HEK293 (cell line): ENCODE results near the gene VPS35L.

ENCODE experiments used
- BCL6B ChIP-seq: fragments of 450-650 bp; formaldehyde crosslinking; IDR thresholded peaks from 2 replicates; pipeline ENCODE4 v1.5.1; 2017; ENCODE audit warnings: missing biosample characterization, missing genetic modification characterization
- HOXA7 ChIP-seq: sonication (generic); formaldehyde crosslinking; IDR thresholded peaks from 2 replicates; pipeline ENCODE4 v1.8.1; 2022; ENCODE audit warnings: missing genetic modification reagents, borderline replicate concordance
- PRDM2 ChIP-seq: fragments of 450-650 bp; formaldehyde crosslinking; IDR thresholded peaks from 2 replicates; pipeline ENCODE4 v1.5.1; 2016; ENCODE audit warnings: missing biosample characterization, missing genetic modification characterization, borderline replicate concordance
- SP2 ChIP-seq: fragments of 450-650 bp; formaldehyde crosslinking; IDR thresholded peaks from 2 replicates; pipeline ENCODE4 v1.5.1; 2016; ENCODE audit warnings: missing biosample characterization, missing genetic modification characterization
- TCF7L2 ChIP-seq: IDR thresholded peaks from 2 replicates; pipeline ENCODE4 v1.6.1; 2011; ENCODE audit warnings: low read depth, mild to moderate bottlenecking, inconsistent platforms, low read length, moderate library complexity, borderline replicate concordance
- ZBTB17 ChIP-seq: fragments of 450-650 bp; formaldehyde crosslinking; IDR thresholded peaks from 2 replicates; pipeline ENCODE4 v1.5.1; 2016; ENCODE audit warnings: missing biosample characterization, missing genetic modification characterization
- ZFP3 ChIP-seq: fragments of 450-650 bp; formaldehyde crosslinking; IDR thresholded peaks from 2 replicates; pipeline ENCODE4 v1.5.1; 2016; ENCODE audit warnings: low read depth, missing biosample characterization, missing genetic modification characterization
- ZNF146 ChIP-seq: fragments of 450-650 bp; formaldehyde crosslinking; IDR thresholded peaks from 2 replicates; pipeline ENCODE4 v1.5.1; 2016; ENCODE audit warnings: missing biosample characterization, missing genetic modification characterization
- ZNF214 ChIP-seq: fragments of 450-650 bp; formaldehyde crosslinking; IDR thresholded peaks from 2 replicates; pipeline ENCODE4 v1.5.1; 2017; ENCODE audit warnings: missing biosample characterization, mild to moderate bottlenecking, missing genetic modification characterization, borderline replicate concordance
- ZNF366 ChIP-seq: fragments of 450-650 bp; formaldehyde crosslinking; conservative IDR thresholded peaks from 2 replicates; pipeline ENCODE4 v1.5.1; 2016; ENCODE audit warnings: missing biosample characterization, missing genetic modification characterization
- ZNF391 ChIP-seq: fragments of 450-650 bp; formaldehyde crosslinking; IDR thresholded peaks from 2 replicates; pipeline ENCODE4 v1.5.1; 2016; ENCODE audit warnings: low read depth, missing biosample characterization, missing genetic modification characterization, borderline replicate concordance
- ZNF548 ChIP-seq: fragments of 450-650 bp; formaldehyde crosslinking; IDR thresholded peaks from 2 replicates; pipeline ENCODE4 v1.5.1; 2016; ENCODE audit warnings: missing biosample characterization, missing genetic modification characterization
- ZNF585B ChIP-seq: fragments of 450-650 bp; formaldehyde crosslinking; IDR thresholded peaks from 2 replicates; pipeline ENCODE4 v1.5.1; 2016; ENCODE audit warnings: missing biosample characterization, missing genetic modification characterization
- ZNF621 ChIP-seq: fragments of 450-650 bp; formaldehyde crosslinking; IDR thresholded peaks from 2 replicates; pipeline ENCODE4 v1.5.1; 2017; ENCODE audit warnings: missing biosample characterization, missing genetic modification characterization
- ZNF658 ChIP-seq: fragments of 450-650 bp; formaldehyde crosslinking; IDR thresholded peaks from 2 replicates; pipeline ENCODE4; 2016; ENCODE audit warnings: missing biosample characterization, missing genetic modification characterization
- ZNF768 ChIP-seq: fragments of 450-650 bp; formaldehyde crosslinking; IDR thresholded peaks from 2 replicates; pipeline ENCODE4 v1.5.1; 2018; ENCODE audit warnings: missing biosample characterization, mild to moderate bottlenecking, missing genetic modification characterization
- ZNF791 ChIP-seq: fragments of 450-650 bp; formaldehyde crosslinking; IDR thresholded peaks from 2 replicates; pipeline ENCODE4 v1.5.1; 2016; ENCODE audit warnings: missing biosample characterization, missing genetic modification characterization
- ZNF792 ChIP-seq: fragments of 450-650 bp; formaldehyde crosslinking; IDR thresholded peaks from 2 replicates; pipeline ENCODE4 v1.5.1; 2016; ENCODE audit warnings: missing biosample characterization, missing genetic modification characterization
- ZSCAN18 ChIP-seq: fragments of 450-650 bp; formaldehyde crosslinking; IDR thresholded peaks from 2 replicates; pipeline ENCODE4 v1.5.1; 2016; ENCODE audit warnings: missing biosample characterization, missing genetic modification characterization
- TF ChIP-seq, protein P1 (sequence below): fragments of 450-650 bp; formaldehyde crosslinking; IDR thresholded peaks from 2 replicates; pipeline ENCODE4 v1.5.1; 2017; ENCODE audit warnings: missing biosample characterization, missing genetic modification characterization
- TF ChIP-seq, protein P2 (sequence below): fragments of 450-650 bp; formaldehyde crosslinking; IDR thresholded peaks from 2 replicates; pipeline ENCODE4 v1.5.1; 2017; ENCODE audit warnings: missing biosample characterization, missing genetic modification characterization
- TF ChIP-seq, protein P3 (sequence below): fragments of 450-650 bp; formaldehyde crosslinking; IDR thresholded peaks from 2 replicates; pipeline ENCODE4 v1.5.1; 2016; ENCODE audit warnings: missing biosample characterization, missing genetic modification characterization

VPS35L gene

DNA sequence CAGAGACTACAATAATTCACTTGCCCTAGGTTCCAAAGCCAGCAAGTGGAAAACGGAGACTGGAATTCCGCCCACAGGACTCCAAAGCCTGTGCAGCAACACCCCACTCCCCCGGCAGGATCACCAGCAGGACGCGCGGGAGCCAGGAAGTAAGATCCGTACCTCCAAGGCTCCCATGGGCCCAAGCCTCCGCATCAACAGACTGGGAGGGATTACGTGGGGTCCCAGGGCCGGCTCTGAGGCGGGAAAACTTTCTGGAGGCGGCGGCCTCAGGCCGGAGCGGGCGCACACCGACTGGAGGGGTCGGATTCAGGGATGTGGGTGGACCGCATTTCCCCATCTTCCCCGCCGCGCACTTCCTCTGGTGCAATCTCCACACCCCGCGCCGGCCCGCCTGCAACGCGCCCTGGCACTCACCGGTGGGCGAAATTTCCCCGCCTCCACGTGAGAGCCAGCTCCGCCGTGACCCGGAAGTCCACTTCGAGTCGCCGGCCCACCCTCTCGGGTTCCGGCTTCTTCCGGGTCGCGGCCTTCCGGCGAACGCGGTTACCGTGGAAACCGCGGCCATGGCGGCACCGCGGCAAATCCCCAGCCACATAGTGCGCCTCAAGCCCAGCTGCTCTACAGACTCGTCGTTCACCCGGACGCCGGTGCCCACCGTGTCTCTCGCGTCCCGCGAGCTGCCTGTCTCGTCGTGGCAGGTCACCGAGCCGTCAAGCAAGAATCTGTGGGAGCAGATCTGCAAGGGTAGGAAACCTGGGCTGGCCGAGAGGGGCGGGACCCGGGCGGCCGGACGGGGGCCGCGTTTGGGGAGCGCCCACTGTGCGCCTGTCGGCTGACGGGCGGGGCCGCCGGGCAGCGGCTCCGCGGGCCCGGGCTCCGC, 162.5 kb downstream of the VPS35L start, which contains the start of the genes IQCK and KNOP1 (continued):
- TF ChIP-seq PRDM2 (no peak), ZNF366 (tag by site-specific recombination) (no peak), ZNF658 (no peak), HOXA7 (CRISPR knock-in tag) (no peak), SP2 (peak; percentile 95), ZNF548 (tag by site-specific recombination) (no peak), ZNF585B (tag by site-specific recombination) (no peak), ZFP3 (tag by site-specific recombination) (no peak), ZNF391 (tag by site-specific recombination) (peak; percentile 47; the same call in 1 of the 2 replicates), ZNF768 (tag by site-specific recombination) (no peak), BCL6B (tag by site-specific recombination) (no peak), ZNF792 (tag by site-specific recombination) (0 out of 2 replicates have a peak, but pooled peaks have one; percentile 46), ZSCAN18 (tag by site-specific recombination) (no peak), ZNF214 (tag by site-specific recombination) (no peak), ZNF621 (tag by site-specific recombination) (no peak), ZNF791 (tag by site-specific recombination) (no peak), TCF7L2 (no peak), ZNF146 (tag by site-specific recombination) (no peak), ZBTB17 (tag by site-specific recombination) (peak; percentile 80; the same call in 1 of the 2 replicates)
- TF ChIP-seq, protein P1, sequence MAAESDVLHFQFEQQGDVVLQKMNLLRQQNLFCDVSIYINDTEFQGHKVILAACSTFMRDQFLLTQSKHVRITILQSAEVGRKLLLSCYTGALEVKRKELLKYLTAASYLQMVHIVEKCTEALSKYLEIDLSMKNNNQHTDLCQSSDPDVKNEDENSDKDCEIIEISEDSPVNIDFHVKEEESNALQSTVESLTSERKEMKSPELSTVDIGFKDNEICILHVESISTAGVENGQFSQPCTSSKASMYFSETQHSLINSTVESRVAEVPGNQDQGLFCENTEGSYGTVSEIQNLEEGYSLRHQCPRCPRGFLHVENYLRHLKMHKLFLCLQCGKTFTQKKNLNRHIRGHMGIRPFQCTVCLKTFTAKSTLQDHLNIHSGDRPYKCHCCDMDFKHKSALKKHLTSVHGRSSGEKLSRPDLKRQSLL (tag by site-specific recombination): no peak
- TF ChIP-seq, protein P2, sequence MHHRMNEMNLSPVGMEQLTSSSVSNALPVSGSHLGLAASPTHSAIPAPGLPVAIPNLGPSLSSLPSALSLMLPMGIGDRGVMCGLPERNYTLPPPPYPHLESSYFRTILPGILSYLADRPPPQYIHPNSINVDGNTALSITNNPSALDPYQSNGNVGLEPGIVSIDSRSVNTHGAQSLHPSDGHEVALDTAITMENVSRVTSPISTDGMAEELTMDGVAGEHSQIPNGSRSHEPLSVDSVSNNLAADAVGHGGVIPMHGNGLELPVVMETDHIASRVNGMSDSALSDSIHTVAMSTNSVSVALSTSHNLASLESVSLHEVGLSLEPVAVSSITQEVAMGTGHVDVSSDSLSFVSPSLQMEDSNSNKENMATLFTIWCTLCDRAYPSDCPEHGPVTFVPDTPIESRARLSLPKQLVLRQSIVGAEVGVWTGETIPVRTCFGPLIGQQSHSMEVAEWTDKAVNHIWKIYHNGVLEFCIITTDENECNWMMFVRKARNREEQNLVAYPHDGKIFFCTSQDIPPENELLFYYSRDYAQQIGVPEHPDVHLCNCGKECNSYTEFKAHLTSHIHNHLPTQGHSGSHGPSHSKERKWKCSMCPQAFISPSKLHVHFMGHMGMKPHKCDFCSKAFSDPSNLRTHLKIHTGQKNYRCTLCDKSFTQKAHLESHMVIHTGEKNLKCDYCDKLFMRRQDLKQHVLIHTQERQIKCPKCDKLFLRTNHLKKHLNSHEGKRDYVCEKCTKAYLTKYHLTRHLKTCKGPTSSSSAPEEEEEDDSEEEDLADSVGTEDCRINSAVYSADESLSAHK: no peak
- TF ChIP-seq, protein P3, sequence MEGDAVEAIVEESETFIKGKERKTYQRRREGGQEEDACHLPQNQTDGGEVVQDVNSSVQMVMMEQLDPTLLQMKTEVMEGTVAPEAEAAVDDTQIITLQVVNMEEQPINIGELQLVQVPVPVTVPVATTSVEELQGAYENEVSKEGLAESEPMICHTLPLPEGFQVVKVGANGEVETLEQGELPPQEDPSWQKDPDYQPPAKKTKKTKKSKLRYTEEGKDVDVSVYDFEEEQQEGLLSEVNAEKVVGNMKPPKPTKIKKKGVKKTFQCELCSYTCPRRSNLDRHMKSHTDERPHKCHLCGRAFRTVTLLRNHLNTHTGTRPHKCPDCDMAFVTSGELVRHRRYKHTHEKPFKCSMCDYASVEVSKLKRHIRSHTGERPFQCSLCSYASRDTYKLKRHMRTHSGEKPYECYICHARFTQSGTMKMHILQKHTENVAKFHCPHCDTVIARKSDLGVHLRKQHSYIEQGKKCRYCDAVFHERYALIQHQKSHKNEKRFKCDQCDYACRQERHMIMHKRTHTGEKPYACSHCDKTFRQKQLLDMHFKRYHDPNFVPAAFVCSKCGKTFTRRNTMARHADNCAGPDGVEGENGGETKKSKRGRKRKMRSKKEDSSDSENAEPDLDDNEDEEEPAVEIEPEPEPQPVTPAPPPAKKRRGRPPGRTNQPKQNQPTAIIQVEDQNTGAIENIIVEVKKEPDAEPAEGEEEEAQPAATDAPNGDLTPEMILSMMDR: no peak
